ENCODE data around the gene GRID1.

DNA sequence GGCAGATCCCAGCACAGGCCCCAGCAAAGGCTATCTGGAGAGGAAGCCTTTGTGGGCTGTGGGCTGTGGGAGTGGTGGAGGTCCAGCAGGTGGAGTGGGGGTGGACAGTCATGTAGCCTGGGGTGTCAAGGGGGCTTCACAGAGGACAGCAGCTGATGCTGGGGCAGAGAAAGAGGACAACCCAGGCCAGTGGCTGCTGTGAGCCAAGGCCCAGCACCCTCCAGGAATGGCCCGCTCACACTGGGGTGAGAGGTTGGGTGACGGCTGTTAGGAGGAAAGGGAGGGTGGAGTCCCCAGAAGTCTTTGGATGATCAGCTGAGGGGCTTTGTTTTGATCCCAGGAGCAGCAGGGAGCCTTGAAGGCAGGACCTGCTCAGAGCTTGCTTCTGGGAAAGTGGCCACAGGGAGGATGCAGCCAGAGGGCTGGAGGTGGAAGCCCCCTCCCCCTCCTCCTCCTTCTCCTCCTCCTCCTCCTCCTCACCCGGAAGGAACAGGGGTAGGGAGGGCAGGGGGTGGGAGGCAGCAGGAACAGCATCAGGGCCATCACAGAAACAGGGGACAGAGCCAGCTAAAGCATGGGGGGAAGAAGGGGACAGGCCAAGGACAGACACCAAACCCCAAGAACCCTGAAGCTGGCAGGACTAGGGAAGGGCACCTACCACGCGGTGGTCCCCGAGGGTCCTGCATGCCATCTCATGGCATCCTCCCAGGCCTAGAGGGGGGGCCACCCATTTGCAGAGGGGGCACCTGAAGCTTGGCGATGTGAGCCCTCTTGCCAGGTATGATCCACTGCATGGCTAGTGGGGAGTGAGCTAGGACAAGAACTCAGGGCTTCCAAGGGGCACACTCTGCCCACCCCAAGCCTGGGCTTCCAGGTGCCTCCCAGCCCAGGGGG is 144.9 kb downstream of the GRID1 start:
- TF ChIP-seq, protein P1, sequence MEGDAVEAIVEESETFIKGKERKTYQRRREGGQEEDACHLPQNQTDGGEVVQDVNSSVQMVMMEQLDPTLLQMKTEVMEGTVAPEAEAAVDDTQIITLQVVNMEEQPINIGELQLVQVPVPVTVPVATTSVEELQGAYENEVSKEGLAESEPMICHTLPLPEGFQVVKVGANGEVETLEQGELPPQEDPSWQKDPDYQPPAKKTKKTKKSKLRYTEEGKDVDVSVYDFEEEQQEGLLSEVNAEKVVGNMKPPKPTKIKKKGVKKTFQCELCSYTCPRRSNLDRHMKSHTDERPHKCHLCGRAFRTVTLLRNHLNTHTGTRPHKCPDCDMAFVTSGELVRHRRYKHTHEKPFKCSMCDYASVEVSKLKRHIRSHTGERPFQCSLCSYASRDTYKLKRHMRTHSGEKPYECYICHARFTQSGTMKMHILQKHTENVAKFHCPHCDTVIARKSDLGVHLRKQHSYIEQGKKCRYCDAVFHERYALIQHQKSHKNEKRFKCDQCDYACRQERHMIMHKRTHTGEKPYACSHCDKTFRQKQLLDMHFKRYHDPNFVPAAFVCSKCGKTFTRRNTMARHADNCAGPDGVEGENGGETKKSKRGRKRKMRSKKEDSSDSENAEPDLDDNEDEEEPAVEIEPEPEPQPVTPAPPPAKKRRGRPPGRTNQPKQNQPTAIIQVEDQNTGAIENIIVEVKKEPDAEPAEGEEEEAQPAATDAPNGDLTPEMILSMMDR (IDR thresholded peaks at IDR 0.05), result no peak
- no peak for TF ChIP-seq POLR2AphosphoS5 (IDR thresholded peaks at IDR 0.05; ENCODE audit: insufficient read depth in 1 of 2, low read depth in 1 of 2)
